ENCODE results near the gene TYW1.
"Not testable (repeated sequence)": the region's sequence is repeated elsewhere in the genome, so short reads cannot be mapped to it uniquely, and the experiment has no call there.

The TYW1 gene

DNA sequence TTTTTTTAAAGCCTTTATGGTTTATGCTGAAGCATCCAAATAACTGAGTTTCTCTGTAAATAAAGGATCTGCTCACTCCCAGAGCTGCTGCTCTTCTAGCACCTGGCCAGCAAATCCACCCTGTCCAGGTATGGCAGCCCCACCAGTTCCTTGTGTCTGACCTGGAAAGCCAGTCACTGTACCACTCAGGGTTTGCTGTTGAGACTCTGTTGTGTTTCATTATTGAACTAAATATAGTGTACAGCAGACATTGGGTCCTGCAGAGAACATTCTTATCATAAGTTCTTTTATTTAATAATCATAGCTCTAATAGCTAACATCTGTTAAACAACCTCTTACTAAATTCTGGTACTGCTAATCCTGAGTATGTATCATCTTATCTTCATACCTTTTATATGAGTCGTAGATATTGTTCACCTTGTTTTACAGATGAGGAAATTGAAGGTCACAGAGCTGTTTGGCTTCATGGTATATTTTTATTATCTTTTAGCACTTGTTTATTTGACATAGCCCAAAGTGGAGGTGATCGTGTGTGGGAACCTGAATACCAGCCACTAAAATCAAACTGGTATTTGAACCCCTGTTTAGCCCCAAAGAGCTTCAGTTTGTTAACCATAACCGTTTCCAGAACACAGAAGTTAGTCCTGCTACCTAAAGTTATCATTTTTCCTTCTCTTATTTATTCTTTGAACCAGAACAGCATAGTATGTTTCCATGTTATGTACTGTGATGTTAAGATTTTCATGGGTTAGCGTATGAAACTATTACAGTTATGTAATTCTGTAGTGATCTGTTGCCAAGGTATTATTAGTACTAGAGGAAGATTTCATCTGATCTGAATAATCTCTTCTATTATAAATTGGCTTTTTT is 139.2 kb downstream of the TYW1 start:
- not testable (repeated sequence) for FAIRE-seq

DNA sequence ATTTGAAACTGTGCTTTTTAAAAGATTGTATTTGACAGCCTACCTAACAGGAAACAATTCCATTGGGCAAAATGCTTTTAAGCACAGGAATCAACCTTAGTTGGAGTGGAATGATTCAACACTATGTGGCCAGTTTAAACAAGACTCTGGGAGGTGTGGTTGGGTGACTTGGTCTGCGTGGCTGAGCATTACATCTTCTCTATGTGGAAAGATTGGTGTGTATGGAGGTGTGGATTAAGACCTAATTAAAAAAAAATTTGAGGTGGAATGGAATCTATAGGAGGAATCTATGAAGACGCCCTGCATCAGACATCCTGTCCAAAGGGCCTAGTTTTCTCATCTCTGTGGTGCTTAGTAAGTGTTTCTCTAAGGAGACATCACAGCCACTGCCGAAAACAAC is 140.9 kb downstream of the TYW1 start:
- not testable (repeated sequence) for FAIRE-seq

DNA sequence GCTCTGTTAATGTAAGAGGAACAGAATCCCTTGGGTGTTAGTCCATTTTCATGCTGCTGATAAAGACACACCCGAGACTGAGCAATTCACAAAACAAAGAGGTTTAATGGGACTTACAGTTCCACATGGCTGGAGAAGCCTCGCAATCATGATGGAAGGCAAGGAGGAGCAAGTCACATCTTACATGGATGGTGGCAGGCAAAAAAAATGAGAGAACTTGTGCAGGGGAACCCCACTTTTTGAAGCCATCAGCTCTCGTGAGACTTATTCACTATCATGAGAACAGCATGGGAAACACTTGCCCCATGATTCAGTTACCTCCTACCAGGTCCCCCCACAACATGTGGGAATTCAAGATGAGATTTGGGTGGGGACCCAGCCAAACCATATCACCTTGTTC is 143.2 kb downstream of the TYW1 start:
- not testable (repeated sequence) for FAIRE-seq

DNA sequence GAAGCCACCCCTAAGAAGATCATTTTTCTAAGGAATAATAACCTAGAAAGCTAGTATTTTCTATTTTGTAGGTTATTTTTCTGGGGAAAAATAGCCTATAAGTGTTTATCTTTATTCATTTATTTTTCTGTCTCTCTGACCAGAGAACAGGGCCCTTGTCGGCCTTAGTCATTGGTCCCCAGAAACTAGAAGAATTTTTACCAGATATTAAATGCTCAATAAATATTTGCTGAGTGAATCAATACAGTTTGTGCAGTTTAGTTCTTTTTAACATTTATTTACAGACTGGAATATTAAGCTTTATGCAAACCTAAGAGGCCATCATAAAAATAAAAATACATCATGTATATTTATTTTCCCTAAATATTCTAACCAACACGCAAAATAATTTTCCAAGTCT is 144.4 kb downstream of the TYW1 start:
- not testable (repeated sequence) for FAIRE-seq

- not testable (repeated sequence) for FAIRE-seq
Observed at GRCh38 chr7:67143091-67143786, 146.6 kb downstream of the TYW1 start.

DNA sequence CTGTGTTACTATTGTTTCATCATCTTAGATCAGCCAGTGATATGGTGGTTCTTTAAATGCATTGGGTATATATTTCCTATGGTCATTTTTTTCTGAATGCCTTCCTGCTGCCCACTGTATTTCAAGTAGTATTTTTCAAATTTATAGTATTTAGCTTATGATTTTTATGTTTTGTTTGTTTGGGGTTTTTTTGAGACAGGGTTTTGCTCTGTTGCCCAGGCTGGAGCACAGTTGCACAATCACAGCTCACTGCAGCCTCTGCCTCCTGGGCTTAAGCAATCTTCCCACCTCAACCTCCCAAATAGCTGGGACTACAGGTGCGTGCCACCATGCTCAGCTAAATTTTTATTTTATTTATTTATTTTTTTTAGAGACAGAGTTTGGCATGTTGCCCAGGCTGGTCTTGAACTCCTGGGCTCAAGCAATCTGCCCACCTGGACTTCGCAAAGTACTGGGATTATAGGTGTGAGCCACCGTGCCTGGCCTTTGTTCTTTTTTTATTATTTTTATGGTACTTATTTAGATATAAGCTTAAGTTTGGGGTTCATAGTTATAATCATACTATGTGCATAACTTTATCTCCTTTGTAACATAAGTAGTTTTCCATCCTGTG is 149.1 kb downstream of the TYW1 start:
- FAIRE-seq: not testable (repeated sequence)

DNA sequence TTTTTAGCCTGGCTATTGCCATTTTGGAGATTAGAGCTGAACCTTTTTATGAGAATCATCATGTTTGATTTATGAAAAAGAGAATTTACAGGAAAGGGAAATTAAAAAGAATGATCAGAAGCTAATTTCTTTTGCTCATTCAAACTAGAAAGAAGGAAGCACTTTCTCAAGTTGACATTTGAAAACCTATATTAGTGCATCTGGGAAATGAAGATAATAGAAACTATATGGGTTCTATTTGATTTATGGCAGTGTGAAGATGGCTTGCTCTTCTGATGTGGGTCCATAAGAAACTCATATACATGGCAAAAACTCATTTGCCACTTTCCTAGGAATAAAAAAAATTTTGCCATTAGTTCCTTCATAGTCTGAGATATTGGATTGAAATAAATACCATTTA is 152.5 kb downstream of the TYW1 start:
- FAIRE-seq: not testable (repeated sequence)

DNA sequence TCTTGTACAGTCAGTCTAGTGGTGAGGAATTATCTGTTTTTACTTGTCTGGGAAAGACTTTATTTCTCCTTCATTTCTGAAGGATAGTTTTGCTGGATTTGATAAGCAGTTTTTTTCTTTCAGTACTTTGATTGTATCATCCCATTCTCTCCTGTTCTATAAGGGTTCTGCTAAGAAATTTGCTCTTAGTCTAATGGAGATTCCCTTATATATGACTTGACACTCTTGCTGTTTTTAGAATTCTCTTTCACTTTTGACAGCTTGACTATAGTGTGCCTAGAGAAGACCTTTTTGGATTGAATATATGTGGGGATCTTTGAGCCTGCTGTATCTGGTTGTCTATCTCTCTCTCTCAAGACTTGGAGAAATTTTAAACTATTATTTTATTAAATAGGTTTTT is 157.7 kb downstream of the TYW1 start:
- not testable (repeated sequence) for FAIRE-seq

- not testable (repeated sequence) for FAIRE-seq
Observed at GRCh38 chr7:67156064-67156463, 159.4 kb downstream of the TYW1 start.

- FAIRE-seq: not testable (repeated sequence)
Observed at GRCh38 chr7:67163285-67163684, 166.7 kb downstream of the TYW1 start.

GRCh38 chr7:67171151-67171550 is 174.5 kb downstream of the TYW1 start:
- not testable (repeated sequence) for FAIRE-seq

- peak; percentile 87 for FAIRE-seq
Observed at GRCh38 chr7:67176730-67177129, 180.1 kb downstream of the TYW1 start.

DNA sequence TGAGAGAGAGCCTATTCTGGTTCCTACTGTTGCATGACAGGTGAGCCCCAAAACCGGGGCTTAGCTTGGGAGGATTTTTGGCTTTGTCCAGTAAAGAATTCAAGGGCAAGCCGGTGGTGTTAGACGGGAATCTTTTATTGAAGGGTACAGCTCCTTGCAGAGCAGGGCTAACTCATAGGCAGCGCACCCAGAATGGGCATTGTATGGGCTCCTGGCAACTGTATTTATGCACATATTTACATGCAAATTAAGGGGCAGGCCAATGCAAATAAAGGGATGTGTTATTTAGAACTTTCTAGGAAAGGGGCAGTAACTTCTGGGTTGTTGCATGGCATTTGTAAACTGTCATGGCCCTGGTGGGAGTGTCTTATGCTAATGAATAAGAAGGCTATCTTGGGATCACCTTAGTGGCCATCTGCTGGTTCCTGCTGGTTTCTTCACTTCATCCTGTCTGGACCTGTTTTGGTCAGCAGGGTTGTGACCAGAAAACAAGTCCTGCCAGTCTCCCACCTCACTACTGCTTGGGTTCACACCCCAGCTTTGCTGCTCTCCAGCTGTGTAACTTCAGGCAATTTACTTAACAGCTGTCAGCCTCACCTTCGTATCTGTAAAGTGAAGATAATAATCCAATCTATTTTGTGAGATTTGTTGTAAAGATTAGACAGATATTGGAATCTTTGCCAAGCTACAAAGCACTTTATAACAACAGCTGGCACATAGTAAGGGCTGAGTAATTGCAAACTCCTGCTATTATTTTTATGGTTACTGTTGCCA is 182.5 kb downstream of the TYW1 start:
- not testable (repeated sequence) for FAIRE-seq

- FAIRE-seq: not testable (repeated sequence)
Observed at GRCh38 chr7:67182956-67183750, 186.5 kb downstream of the TYW1 start.

GRCh38 chr7:67184912-67185659 is 188.5 kb downstream of the TYW1 start:
- FAIRE-seq: not testable (repeated sequence)

DNA sequence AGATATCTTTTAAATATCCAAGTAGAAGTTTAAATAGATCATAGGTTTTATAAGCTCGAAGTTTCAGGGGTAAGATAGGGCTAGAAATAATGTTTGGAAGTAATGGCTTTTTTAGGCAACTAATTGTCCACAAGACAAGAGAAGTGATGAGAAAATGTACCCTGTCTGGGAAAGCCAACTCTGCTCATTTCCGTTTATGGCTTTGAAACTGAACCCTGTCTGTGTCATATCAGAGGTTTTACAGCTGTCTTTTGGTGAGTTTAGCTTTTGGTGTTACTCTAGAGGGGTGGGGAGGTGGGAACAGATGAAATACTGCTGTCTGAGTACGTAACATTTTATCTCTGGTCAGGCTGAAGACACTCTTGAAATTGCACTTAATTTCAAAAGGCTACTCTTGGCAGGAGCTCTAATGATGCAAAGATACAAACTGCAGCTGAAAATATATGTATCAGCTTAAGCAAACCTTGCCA is 189.1 kb downstream of the TYW1 start:
- FAIRE-seq: not testable (repeated sequence)

DNA sequence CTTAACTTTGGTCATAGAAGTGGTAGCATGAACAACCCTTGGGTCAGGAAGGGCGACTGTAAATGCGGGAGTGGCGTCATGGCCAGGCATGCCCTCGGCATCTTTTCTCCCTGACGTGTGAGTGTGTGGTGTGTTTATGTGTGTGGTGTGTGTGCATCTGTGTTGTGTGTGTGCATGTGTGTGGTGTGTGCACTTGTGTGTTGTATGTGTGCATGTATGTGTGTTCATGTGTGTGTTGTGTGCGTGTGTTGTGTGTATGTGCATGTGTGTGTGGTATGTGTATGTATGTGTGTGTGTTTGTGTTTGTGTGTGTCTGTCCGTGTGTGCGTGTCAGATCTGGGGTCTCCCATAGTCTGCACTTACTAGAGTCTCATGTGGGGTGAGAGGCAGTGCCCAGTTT is 192.5 kb downstream of the TYW1 start:
- FAIRE-seq: not testable (repeated sequence)

DNA sequence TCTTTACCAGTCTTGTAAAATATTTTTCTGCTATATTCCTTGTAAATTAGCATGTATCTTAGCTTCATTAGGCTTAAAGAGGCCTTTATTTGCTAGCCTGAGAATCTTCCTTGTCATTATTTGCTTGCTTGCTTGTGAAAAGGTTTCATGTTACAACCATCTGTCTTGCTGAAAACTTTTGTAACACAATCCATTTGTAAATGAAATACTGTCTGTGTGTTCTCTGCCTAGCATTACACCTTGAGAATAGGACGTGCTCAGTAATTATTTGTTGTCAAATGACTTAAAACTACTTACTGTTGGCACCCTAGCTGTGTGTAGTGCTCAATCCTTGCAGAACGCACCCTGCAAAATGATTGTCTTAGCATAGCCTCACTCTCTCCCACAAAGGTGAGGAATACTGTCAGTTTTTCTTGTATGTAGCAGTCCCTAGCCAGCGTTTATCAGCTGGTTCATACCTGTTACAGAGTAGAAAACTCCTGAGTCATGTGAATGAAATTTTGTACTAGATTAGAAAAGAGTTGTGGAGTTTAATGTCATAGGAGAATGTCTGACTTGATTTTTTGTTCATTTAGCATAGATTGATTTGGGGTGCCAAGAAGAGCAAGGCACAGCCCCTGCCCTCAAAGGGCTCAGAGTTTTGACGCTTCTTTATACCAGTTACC is 193.3 kb downstream of the TYW1 start:
- not testable (repeated sequence) for FAIRE-seq

- FAIRE-seq: not testable (repeated sequence)
Observed at GRCh38 chr7:67191002-67191720, 194.5 kb downstream of the TYW1 start.
